Measurements from ENCODE around the gene GPHN.

GPHN gene

DNA sequence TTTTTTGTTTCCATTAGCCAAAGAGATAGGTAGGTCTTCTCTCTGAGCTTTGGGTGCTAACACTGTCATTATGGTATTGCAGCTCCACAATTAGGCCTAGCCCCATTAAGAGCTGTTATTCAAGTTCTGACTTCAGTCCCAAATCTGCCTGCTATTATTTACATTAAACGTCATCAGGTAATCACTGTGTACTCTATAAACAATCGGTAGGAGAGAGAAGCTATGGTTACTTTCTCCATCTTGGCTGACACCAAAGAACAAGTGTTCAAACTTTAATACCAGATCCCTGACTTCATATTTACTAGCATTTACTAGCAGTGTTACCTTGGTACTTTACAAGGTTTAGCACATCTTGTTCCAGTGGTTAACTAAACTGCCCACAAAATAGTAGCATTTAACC, 376.2 kb downstream of the GPHN start:
- Mint-ChIP-seq H3K27ac (no peak overlapping the region), H3K9me3 (peaks cover 34% of the 10 kb centered on the region), H3K4me3 (no peak overlapping the region), H3K4me1 (ENCODE audit: low read depth) (no peaks in the 10 kb centered on the region), H3K36me3 (ENCODE audit: low read depth) (peaks cover 57% of the 10 kb centered on the region), H3K27me3 (no peaks in the 10 kb centered on the region)

DNA sequence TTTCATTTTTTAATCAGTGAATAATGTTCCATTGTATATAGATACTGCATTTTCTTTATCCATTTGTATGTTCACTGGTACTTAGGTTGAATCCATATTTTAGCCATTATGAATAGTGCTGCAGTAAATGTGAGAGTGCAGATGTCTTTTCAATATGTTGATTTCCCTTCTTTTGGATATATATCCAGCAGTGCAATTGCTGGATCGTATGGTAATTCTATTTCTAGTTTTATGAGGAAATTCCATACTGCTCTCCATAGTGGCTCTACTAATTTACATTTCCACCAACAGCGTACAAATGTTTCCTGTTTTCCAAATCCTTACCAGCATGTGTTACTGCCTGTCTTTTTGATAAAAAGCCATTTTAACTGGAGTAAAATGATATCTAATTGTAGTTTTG, 392.8 kb downstream of the GPHN start:
- H3K9me3 Mint-ChIP-seq: peaks cover 34% of the 10 kb centered on the region
- H3K27ac Mint-ChIP-seq: no peak overlapping the region
- H3K27me3 Mint-ChIP-seq: no peaks in the 10 kb centered on the region
- no peaks in the 10 kb centered on the region for H3K4me1 Mint-ChIP-seq (ENCODE audit: low read depth)
- H3K4me3 Mint-ChIP-seq: no peak overlapping the region
- H3K36me3 Mint-ChIP-seq (ENCODE audit: low read depth): peaks cover 15% of the 10 kb centered on the region

DNA sequence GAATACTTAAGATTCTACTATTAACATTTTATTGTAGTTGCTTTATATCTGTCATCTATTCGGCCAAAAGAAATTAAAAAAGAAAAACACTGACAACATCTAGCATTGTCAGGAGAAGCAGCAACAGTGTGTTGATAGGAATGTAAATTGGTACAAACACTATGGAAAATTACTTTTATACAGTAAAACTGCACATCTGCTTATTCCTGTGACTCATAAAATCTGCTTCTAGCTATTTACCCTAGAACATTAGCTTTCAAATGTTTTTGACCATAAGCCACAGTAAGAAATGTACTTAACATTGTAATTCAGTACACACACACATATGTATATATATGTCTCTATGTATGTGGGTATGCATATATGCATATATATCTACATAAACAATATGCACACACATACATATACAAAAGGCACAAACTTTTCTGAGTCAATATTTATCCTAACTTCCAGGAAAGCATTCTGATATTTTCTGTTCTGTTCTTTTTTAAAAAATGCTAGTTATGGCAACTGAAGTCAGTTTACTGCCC, 402.4 kb downstream of the GPHN start:
- Mint-ChIP-seq H3K9me3 (no peaks in the 10 kb centered on the region), H3K36me3 (ENCODE audit: low read depth) (peaks cover 7% of the 10 kb centered on the region), H3K27ac (no peak overlapping the region), H3K27me3 (no peaks in the 10 kb centered on the region), H3K4me3 (no peak overlapping the region), H3K4me1 (ENCODE audit: low read depth) (no peaks in the 10 kb centered on the region)

DNA sequence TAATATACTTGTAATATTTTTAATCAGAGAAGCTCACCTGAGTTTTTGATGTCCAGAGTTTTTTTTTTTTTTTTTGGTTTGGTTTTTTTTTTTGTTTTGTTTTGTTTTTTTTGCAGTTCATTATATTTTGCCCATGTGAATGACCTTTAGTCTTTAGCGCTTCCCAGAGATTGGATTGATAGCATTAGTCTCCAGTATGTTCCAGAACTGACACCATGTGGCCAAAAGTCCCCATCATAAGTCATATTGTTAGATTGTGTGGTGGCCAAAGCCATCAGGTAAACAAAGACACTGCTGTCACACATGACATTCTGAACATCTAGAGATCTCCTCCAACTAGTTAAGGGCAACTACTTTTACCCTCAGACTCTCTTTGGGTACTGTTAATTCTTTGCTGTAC, 408.5 kb downstream of the GPHN start:
- Mint-ChIP-seq H3K27ac (no peak overlapping the region), H3K4me1 (ENCODE audit: low read depth) (no peaks in the 10 kb centered on the region), H3K36me3 (ENCODE audit: low read depth) (peaks cover 53% of the 10 kb centered on the region), H3K27me3 (no peaks in the 10 kb centered on the region), H3K4me3 (no peak overlapping the region), H3K9me3 (peaks cover 13% of the 10 kb centered on the region)

DNA sequence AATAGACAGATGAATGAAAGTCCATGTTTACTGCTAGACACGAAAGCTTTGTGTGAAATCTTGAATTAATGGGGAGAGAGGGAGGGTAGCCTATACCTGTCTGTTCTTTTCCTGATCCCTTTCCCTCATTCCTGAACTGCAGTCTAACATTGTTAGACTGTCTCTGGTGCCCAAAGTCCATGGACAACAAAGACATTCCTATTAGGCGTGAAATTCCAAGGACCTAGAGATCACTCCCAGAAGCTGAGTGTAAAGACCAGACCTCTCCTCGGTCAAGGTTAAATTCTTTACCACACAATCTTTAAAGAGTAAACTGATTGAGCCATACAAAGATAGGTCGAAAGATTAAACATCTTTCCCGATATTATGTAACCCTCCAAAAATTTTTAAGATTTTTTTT, 410.6 kb downstream of the GPHN start:
- no peaks in the 10 kb centered on the region for H3K4me1 Mint-ChIP-seq (ENCODE audit: low read depth)
- H3K27me3 Mint-ChIP-seq: no peaks in the 10 kb centered on the region
- H3K4me3 Mint-ChIP-seq: no peak overlapping the region
- no peak overlapping the region for H3K27ac Mint-ChIP-seq
- H3K36me3 Mint-ChIP-seq (ENCODE audit: low read depth): peaks cover 70% of the 10 kb centered on the region
- peaks cover 15% of the 10 kb centered on the region for H3K9me3 Mint-ChIP-seq

DNA sequence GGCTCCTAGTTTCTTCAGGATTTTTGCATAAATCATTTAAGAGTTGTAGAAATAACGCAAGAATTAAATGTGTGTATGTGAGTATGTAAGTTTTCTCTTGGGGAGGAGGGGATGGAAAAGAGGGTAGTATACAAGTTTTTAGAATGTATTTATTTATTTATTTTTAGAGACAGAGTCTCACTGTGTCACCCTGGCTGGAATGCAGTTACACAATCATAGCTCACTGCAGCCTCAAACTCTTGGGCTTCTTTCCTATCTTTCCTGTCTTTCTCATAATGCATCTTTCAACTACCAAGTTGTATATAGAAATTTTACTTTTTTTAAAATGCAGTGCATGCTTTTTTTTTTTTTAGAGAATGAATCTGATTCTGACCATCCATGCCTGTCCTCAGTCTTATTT, 412.2 kb downstream of the GPHN start:
- Mint-ChIP-seq H3K9me3 (peaks cover 15% of the 10 kb centered on the region), H3K36me3 (ENCODE audit: low read depth) (peaks cover 80% of the 10 kb centered on the region), H3K27me3 (no peaks in the 10 kb centered on the region), H3K4me1 (ENCODE audit: low read depth) (no peaks in the 10 kb centered on the region), H3K4me3 (no peak overlapping the region), H3K27ac (no peak overlapping the region)

DNA sequence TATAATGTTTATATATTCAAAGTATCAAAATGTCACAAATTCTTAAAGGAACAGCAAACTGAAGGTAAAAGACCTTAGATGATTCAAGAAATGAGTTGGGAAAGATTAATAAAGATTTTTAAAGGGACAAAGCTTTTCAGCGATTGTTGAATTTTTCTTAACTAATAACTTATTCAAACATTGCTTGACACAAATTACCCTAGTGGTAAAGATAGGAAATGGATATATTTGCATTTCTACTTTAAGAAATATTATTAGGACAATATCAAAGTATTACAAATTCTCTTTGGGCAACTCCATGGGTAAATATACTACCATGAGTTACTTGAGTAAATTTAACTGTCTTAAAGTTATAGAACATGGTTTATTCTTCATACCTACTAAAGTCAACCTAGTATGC, 415.3 kb downstream of the GPHN start:
- H3K4me1 Mint-ChIP-seq (ENCODE audit: low read depth): no peaks in the 10 kb centered on the region
- no peak overlapping the region for H3K4me3 Mint-ChIP-seq
- H3K27me3 Mint-ChIP-seq: no peaks in the 10 kb centered on the region
- no peak overlapping the region for H3K27ac Mint-ChIP-seq
- H3K9me3 Mint-ChIP-seq: peaks cover 20% of the 10 kb centered on the region
- H3K36me3 Mint-ChIP-seq (ENCODE audit: low read depth): peaks cover 75% of the 10 kb centered on the region

DNA sequence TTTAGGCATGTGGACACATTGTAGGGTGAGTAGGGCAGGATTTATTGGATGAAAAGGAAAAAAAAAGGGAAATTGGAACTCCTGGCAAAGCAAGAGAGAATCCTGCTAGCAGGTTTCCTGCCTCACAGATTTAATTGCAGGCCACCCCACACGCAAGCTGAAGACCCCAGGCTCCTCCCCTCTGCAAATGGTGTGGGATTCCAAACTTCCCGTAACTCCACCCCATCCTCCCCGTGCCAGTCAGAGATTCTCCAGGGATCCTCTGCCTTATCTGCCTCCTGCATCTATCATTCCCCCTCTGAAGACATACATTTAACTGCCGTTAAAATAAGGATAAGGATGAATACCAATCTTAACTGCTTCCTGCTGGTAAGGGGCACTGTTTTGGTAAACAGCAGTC, 431.5 kb downstream of the GPHN start:
- H3K9me3 Mint-ChIP-seq: peaks cover 23% of the 10 kb centered on the region
- H3K27ac Mint-ChIP-seq: no peak overlapping the region
- H3K4me1 Mint-ChIP-seq (ENCODE audit: low read depth): no peaks in the 10 kb centered on the region
- H3K36me3 Mint-ChIP-seq (ENCODE audit: low read depth): peaks cover 65% of the 10 kb centered on the region
- H3K4me3 Mint-ChIP-seq: no peak overlapping the region
- no peaks in the 10 kb centered on the region for H3K27me3 Mint-ChIP-seq

DNA sequence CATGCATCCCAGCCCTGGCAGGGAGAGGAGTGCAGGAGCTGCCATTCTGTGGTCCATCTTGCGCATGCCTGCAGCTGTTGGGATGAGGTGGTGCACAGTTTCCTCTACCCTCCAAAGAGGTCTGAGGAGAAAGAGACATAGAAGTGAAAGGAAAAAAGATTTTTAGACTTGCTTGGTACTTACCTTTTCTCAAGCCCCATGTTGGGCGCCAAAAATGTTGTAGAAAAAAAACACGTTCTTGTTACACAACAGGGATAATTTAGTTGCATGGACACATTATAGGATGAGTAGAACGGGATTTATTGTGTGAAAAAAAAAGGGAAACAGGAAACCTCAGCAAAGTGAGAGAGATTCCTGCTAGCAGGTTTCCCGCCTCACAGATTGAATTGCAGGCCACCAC, 436.9 kb downstream of the GPHN start:
- Mint-ChIP-seq H3K27ac (no peak overlapping the region), H3K27me3 (no peaks in the 10 kb centered on the region), H3K36me3 (ENCODE audit: low read depth) (peaks cover 68% of the 10 kb centered on the region), H3K4me3 (no peak overlapping the region), H3K9me3 (peaks cover 24% of the 10 kb centered on the region), H3K4me1 (ENCODE audit: low read depth) (no peaks in the 10 kb centered on the region)

DNA sequence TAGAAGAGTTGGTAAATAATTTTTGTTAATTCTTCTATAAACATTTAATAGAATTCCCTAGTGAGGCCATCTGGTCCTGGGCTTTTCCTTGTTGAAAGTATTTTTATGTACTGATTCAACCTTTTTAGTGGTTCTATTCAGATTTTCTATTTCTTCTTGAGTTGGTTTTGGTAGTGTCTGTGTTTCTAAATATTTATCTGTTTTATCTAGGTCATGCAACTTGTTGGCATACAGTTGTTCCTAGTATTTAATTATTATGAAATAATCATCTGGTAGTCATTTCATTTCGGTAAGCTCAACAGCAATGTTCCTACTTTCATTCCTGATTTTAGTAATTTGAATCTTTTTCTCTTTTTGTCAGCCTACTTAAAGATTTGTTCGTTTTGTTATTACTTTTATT, 447.2 kb downstream of the GPHN start:
- Mint-ChIP-seq H3K36me3 (ENCODE audit: low read depth) (peaks cover 59% of the 10 kb centered on the region), H3K4me1 (ENCODE audit: low read depth) (no peaks in the 10 kb centered on the region), H3K4me3 (no peak overlapping the region), H3K27ac (no peak overlapping the region), H3K27me3 (no peaks in the 10 kb centered on the region), H3K9me3 (peaks cover 19% of the 10 kb centered on the region)

DNA sequence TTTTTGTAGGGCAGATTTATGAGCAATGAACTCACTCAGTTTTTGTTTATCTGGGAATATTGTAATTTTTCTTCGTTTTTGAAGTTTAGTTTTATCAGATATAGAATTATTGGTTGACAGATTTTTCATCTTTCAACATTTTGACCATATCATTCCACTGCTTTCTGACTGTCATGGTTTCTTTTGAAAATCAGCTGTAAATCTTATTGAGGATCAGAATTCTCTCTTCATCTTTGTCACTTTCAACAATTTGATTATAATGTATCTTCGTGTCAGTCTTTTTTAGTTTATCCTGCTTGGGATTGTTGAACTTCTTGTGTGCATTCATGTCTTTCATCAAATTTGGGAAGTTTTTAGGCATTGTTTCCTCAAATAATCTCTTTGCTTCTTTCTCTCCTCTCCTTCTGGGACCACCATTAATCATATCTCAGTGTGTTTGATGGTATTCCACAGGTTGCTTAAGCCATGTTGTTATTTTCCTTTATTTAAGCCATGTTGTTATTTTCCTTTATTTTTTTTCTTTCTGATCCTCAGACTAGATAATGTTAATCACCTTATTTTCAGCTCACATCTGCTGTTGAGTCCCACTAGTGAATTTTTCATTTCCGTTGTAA, 451.6 kb downstream of the GPHN start:
- Mint-ChIP-seq H3K36me3 (ENCODE audit: low read depth) (peaks cover 56% of the 10 kb centered on the region), H3K27ac (no peak overlapping the region), H3K27me3 (no peaks in the 10 kb centered on the region), H3K9me3 (peaks cover 23% of the 10 kb centered on the region), H3K4me3 (no peak overlapping the region), H3K4me1 (ENCODE audit: low read depth) (no peaks in the 10 kb centered on the region)

DNA sequence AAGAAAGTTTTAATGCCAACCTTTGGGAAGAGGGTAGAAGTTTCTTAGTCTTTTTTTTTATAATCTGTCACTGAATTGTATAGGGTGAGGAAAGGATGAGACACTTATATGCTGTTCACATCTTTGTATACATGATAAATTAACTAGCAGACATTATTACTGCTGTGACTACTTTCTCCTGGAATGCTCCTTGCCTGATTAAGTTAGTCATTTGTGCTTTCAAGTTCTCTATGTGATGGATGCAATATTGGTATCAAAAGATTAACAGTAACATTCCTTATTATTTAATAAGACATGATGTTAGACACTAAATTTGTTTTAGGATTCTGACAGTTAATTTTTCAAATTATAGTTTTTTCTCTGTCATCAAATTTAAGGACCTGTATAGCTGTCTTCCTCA, 457.9 kb downstream of the GPHN start:
- H3K4me3 Mint-ChIP-seq: no peak overlapping the region

DNA sequence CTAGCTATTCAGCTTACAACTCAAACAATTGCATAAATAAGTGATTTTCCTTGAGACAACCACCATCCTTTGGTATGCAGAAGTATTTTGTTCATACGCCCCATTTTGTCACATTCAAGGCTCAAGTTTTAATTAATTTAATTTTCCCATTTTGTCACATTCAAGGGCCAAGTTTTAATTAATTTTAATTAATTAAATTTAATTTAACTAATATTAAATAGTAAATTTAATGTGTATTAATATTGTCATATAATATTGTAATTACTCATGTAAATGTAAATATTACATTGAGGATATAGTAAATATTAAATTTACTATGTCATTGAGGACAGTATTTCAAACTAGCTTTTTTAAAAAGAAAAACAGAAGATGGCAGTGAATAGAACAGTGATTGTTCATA, 464.5 kb downstream of the GPHN start:
- H3K4me3 Mint-ChIP-seq: no peak overlapping the region
- H3K27ac Mint-ChIP-seq: no peak overlapping the region
- peaks cover 4% of the 10 kb centered on the region for H3K36me3 Mint-ChIP-seq (ENCODE audit: low read depth)
- no peaks in the 10 kb centered on the region for H3K9me3 Mint-ChIP-seq
- H3K4me1 Mint-ChIP-seq (ENCODE audit: low read depth): no peaks in the 10 kb centered on the region
- H3K27me3 Mint-ChIP-seq: no peaks in the 10 kb centered on the region

More for the DNA sequence above, 457.9 kb downstream of the GPHN start:
- Mint-ChIP-seq H3K27me3 (no peaks in the 10 kb centered on the region), H3K4me1 (ENCODE audit: low read depth) (no peaks in the 10 kb centered on the region), H3K27ac (no peak overlapping the region), H3K36me3 (ENCODE audit: low read depth) (peaks cover 33% of the 10 kb centered on the region), H3K9me3 (peaks cover under 1% of the 10 kb centered on the region)

DNA sequence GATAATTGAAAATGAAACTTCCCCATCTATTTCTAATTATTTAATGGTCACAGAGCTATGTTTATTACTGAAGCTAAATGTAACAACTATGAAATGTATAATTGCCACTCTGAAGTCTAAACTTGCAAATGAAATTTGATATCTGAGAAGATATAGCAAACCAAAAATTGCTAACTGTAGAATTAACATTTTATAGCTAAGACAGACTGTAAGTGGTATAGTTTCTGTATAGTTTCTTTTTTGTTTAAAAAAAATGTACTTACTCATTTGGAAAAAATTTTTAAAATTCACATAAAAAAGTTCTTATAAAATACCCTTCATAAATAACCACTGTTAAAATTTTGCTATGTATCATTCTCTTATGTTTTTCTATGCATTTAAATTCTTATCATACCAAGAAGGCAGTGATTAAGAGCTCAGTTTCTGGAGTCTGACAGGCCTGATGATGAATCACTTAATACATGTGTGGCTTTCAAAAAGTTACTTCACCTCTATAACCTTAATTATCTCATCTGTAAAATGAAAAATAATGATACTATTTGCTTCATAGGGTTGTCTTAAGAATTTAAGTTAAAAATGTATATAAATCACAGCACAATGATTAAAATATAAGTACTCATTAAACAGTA, 466.6 kb downstream of the GPHN start:
- Mint-ChIP-seq H3K9me3 (no peaks in the 10 kb centered on the region), H3K4me3 (no peak overlapping the region), H3K36me3 (ENCODE audit: low read depth) (peaks cover 4% of the 10 kb centered on the region), H3K27me3 (no peaks in the 10 kb centered on the region), H3K27ac (no peak overlapping the region), H3K4me1 (ENCODE audit: low read depth) (no peaks in the 10 kb centered on the region)

DNA sequence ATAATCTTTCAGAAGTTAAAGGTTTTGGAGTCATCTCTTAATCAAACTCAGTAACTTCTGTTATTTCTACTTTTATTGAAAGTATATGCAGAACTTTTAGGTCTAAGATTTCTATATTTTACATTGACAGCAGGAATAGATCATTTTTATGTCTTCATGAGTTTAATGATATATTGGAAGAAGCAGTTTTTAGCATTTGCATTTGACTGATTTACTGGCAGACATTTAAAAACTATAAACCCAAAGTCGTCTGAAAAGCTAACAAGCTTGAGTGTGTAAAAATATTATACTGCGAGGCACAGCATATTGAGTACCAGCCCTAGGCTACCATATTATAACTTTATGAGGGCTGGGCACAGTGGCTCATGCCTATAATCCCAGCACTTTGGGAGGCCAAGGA, 467.3 kb downstream of the GPHN start:
- no peaks in the 10 kb centered on the region for H3K9me3 Mint-ChIP-seq
- H3K4me3 Mint-ChIP-seq: no peak overlapping the region
- H3K27me3 Mint-ChIP-seq: no peaks in the 10 kb centered on the region
- H3K4me1 Mint-ChIP-seq (ENCODE audit: low read depth): no peaks in the 10 kb centered on the region
- no peak overlapping the region for H3K27ac Mint-ChIP-seq
- peaks cover 4% of the 10 kb centered on the region for H3K36me3 Mint-ChIP-seq (ENCODE audit: low read depth)
